ENCODE measurements around the gene PSMD9. TPM values are rescaled to one million over a fixed set of nuclear protein-coding genes. Genes with fewer than 3 reads are reported as not detected.

PSMD9 gene
- total RNA-seq, 1 donor from 2014 or later: 30.3 TPM

GRCh38 chr12:121942145-121942718 is 53.6 kb downstream of the PSMD9 start:
- intact Hi-C loops (cut with micrococcal nuclease): no loop called here
- DNase-seq (no peak), ATAC-seq (no peak)

GRCh38 chr12:121943926-121944325 is 55.3 kb downstream of the PSMD9 start:
- intact Hi-C loops (cut with micrococcal nuclease): no loop called here

GRCh38 chr12:121946313-121947025 is 57.9 kb downstream of the PSMD9 start:
- DNase-seq: no peak
- no peak for ATAC-seq
- intact Hi-C loops (cut with micrococcal nuclease): no loop called here

More at GRCh38 chr12:121943926-121944325, 55.3 kb downstream of the PSMD9 start:
- DNase-seq (no peak), ATAC-seq (no peak)

GRCh38 chr12:121947981-121948380 is 59.4 kb downstream of the PSMD9 start:
- DNase-seq (no peak), ATAC-seq (no peak)
- intact Hi-C loops (cut with micrococcal nuclease): no loop called here

GRCh38 chr12:121949648-121950397 is 61.2 kb downstream of the PSMD9 start:
- ATAC-seq (no peak), DNase-seq (no peak)
- intact Hi-C loops (cut with micrococcal nuclease): no loop called here

GRCh38 chr12:121953117-121953692 is 64.6 kb downstream of the PSMD9 start:
- DNase-seq (no peak), ATAC-seq (no peak)
- intact Hi-C loops (cut with micrococcal nuclease): no loop called here

- DNase-seq (no peak), ATAC-seq (no peak)
Measured at GRCh38 chr12:121953695-121954094, 65.1 kb downstream of the PSMD9 start.

GRCh38 chr12:121955258-121956237 is 67.0 kb downstream of the PSMD9 start:
- no peak for DNase-seq
- peak; percentile 40 for ATAC-seq
- intact Hi-C loops (cut with micrococcal nuclease): no loop called here

More at GRCh38 chr12:121953695-121954094, 65.1 kb downstream of the PSMD9 start:
- intact Hi-C loops (cut with micrococcal nuclease): no loop called here

GRCh38 chr12:121957861-121958515 is 69.4 kb downstream of the PSMD9 start:
- DNase-seq: no peak
- ATAC-seq: no peak
- intact Hi-C loops (cut with micrococcal nuclease): no loop called here

- ATAC-seq (no peak), DNase-seq (no peak)
- intact Hi-C loops (cut with micrococcal nuclease): no loop called here
Measured at GRCh38 chr12:121958541-121959240, 70.1 kb downstream of the PSMD9 start.

GRCh38 chr12:121960541-121960940 is 72.0 kb downstream of the PSMD9 start:
- no peak for ATAC-seq
- no peak for DNase-seq
- intact Hi-C loops (cut with micrococcal nuclease): no loop called here

- ATAC-seq (no peak), DNase-seq (no peak)
- intact Hi-C loops (cut with micrococcal nuclease): no loop called here
Measured at GRCh38 chr12:121961195-121961879, 72.7 kb downstream of the PSMD9 start.

GRCh38 chr12:121963341-121964018 is 74.9 kb downstream of the PSMD9 start:
- intact Hi-C loops (cut with micrococcal nuclease): no loop called here
- DNase-seq: no peak
- no peak for ATAC-seq

- no peak for DNase-seq
- peak; percentile 24 for ATAC-seq
- intact Hi-C loops (cut with micrococcal nuclease): no loop called here
Measured at GRCh38 chr12:121964813-121965643, 76.4 kb downstream of the PSMD9 start.

- DNase-seq (no peak), ATAC-seq (peak; percentile 87)
- intact Hi-C loops (cut with micrococcal nuclease): no loop called here
Measured at GRCh38 chr12:121966959-121967358, 78.4 kb downstream of the PSMD9 start.
